ENCODE data around the gene TPPP.

DNA sequence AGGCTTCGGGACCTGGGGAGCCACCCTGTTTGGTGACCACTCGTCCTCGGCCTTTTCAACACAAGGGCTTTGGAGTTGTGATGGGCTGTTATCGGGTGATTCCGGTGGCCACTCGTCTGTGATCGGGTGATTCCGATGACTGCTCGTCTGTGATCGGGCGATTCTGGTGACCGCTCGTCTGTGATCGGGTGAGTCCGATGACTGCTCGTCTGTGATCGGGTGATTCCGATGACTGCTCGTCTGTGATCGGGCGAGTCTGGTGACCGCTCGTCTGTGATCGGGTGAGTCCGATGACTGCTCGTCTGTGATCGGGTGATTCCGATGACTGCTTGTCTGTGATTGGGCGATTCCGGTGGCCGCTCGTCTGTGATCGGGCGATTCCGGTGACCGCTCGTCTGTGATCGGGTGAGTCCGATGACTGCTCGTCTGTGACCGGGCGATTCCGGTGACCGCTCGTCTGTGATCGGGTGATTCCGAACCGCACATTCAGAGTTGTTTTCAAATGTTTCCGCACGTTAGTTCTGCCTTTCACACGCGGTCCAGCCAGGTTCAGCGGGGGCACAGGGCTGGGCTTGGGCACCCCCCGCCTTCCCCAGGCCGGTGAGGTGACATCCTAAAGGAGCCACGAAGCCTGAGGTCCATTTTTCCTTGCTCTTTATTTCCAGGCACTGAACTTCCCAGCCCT is 30.3 kb downstream of the TPPP start:
- TF ChIP-seq, protein P1, sequence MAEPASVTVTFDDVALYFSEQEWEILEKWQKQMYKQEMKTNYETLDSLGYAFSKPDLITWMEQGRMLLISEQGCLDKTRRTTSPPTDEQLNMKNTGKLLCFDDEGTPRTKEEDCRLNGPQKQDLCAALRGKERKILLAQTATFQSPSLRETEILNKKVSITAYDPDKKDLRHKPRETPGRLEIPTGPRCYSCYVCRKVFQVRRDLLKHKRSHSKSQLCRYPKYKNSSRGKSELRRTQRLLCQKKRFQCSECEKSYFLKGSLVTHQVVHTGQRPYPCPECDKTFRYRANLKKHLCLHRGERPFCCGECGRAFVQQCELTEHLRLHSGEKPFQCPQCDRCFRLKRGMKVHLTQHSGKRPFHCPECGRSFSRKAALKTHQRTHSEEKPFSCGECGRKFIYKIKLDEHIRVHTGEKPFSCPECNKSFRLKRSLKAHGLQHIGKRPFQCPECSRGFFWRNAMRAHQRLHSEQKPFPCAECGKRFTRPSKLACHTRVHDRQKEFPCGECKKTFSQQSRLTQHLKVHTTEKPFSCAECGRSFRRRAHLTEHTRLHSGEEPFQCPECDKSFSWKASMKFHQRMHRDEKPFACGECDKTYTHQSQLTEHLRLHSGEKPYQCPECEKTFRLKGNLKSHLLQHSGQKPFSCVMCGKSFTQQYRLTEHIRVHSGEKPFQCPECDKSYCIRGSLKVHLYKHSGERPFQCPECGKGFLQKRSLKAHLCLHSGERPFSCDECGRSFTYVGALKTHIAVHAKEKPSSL (CRISPR knock-in tag; conservative IDR thresholded peaks at IDR 0.05), result no peak
- TF ChIP-seq NR2C2 (CRISPR knock-in tag; IDR thresholded peaks at IDR 0.05) (no peak), CBFB (CRISPR knock-in tag; IDR thresholded peaks at IDR 0.05; ENCODE audit: low read depth) (no peak), CREM (CRISPR knock-in tag; IDR thresholded peaks at IDR 0.05) (no peak)
- TF ChIP-seq, protein P2, sequence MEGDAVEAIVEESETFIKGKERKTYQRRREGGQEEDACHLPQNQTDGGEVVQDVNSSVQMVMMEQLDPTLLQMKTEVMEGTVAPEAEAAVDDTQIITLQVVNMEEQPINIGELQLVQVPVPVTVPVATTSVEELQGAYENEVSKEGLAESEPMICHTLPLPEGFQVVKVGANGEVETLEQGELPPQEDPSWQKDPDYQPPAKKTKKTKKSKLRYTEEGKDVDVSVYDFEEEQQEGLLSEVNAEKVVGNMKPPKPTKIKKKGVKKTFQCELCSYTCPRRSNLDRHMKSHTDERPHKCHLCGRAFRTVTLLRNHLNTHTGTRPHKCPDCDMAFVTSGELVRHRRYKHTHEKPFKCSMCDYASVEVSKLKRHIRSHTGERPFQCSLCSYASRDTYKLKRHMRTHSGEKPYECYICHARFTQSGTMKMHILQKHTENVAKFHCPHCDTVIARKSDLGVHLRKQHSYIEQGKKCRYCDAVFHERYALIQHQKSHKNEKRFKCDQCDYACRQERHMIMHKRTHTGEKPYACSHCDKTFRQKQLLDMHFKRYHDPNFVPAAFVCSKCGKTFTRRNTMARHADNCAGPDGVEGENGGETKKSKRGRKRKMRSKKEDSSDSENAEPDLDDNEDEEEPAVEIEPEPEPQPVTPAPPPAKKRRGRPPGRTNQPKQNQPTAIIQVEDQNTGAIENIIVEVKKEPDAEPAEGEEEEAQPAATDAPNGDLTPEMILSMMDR (IDR thresholded peaks at IDR 0.05), result no peak
- TF ChIP-seq, protein P3, sequence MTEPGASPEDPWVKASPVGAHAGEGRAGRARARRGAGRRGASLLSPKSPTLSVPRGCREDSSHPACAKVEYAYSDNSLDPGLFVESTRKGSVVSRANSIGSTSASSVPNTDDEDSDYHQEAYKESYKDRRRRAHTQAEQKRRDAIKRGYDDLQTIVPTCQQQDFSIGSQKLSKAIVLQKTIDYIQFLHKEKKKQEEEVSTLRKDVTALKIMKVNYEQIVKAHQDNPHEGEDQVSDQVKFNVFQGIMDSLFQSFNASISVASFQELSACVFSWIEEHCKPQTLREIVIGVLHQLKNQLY (CRISPR knock-in tag; IDR thresholded peaks at IDR 0.05), result no peak
- TF ChIP-seq, protein P4, sequence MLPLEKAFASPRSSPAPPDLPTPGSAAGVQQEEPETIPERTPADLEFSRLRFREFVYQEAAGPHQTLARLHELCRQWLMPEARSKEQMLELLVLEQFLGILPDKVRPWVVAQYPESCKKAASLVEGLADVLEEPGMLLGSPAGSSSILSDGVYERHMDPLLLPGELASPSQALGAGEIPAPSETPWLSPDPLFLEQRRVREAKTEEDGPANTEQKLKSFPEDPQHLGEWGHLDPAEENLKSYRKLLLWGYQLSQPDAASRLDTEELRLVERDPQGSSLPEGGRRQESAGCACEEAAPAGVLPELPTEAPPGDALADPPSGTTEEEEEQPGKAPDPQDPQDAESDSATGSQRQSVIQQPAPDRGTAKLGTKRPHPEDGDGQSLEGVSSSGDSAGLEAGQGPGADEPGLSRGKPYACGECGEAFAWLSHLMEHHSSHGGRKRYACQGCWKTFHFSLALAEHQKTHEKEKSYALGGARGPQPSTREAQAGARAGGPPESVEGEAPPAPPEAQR (CRISPR knock-in tag; IDR thresholded peaks at IDR 0.05), result no peak
